Measurements from ENCODE around the gene OCA2. TPM values are rescaled to one million over a fixed set of nuclear protein-coding genes. Genes with fewer than 3 reads are reported as not detected.
"Not testable (repeated sequence)": the region's sequence is repeated elsewhere in the genome, so short reads cannot be mapped to it uniquely, and the experiment has no call there.

Gene OCA2
- total RNA-seq, 2 experiments from 2014 or later, result not detected

GRCh38 chr15:28017423-28017924, 81.6 kb downstream of the OCA2 start:
- no peaks in the 10 kb centered on the region for H3K9me3 Mint-ChIP-seq
- H3K4me1 Mint-ChIP-seq, result no peaks in the 10 kb centered on the region
- H3K4me3 Mint-ChIP-seq, result no peak overlapping the region
- H3K27me3 Mint-ChIP-seq, result no peaks in the 10 kb centered on the region
- no peaks in the 10 kb centered on the region for H3K36me3 Mint-ChIP-seq (ENCODE audit: low read depth)
- no peak for DNase-seq
- POLR2A ChIA-PET, result no interaction called here
- CTCF ChIA-PET, result no interaction called here
- no peak overlapping the region for H3K27ac Mint-ChIP-seq

GRCh38 chr15:28015855-28016254, 83.3 kb downstream of the OCA2 start:
- Mint-ChIP-seq H3K4me1 (no peaks in the 10 kb centered on the region), H3K36me3 (ENCODE audit: low read depth) (no peaks in the 10 kb centered on the region), H3K4me3 (no peak overlapping the region), H3K27ac (no peak overlapping the region), H3K9me3 (no peaks in the 10 kb centered on the region), H3K27me3 (no peaks in the 10 kb centered on the region)
- DNase-seq, result no peak
- CTCF ChIA-PET, result no interaction called here
- POLR2A ChIA-PET, result no interaction called here

- POLR2A ChIA-PET, result no interaction called here
- H3K36me3 Mint-ChIP-seq (ENCODE audit: low read depth), result no peaks in the 10 kb centered on the region
- no peaks in the 10 kb centered on the region for H3K9me3 Mint-ChIP-seq
- H3K4me3 Mint-ChIP-seq, result no peak overlapping the region
- CTCF ChIA-PET, result no interaction called here
- no peak overlapping the region for H3K27ac Mint-ChIP-seq
- no peaks in the 10 kb centered on the region for H3K27me3 Mint-ChIP-seq
- no peaks in the 10 kb centered on the region for H3K4me1 Mint-ChIP-seq
- no peak for DNase-seq
Observed at GRCh38 chr15:28014623-28015200, 84.4 kb downstream of the OCA2 start.

GRCh38 chr15:28013976-28014375, 85.1 kb downstream of the OCA2 start:
- POLR2A ChIA-PET, result no interaction called here
- no peaks in the 10 kb centered on the region for H3K27me3 Mint-ChIP-seq
- H3K36me3 Mint-ChIP-seq (ENCODE audit: low read depth), result no peaks in the 10 kb centered on the region
- no peak for DNase-seq
- H3K9me3 Mint-ChIP-seq, result no peaks in the 10 kb centered on the region
- H3K4me1 Mint-ChIP-seq, result no peaks in the 10 kb centered on the region
- no peak overlapping the region for H3K4me3 Mint-ChIP-seq
- no peak overlapping the region for H3K27ac Mint-ChIP-seq
- CTCF ChIA-PET, result no interaction called here

GRCh38 chr15:28013480-28013879, 85.6 kb downstream of the OCA2 start:
- H3K27me3 Mint-ChIP-seq, result no peaks in the 10 kb centered on the region
- ChIA-PET CTCF (no interaction called here), POLR2A (no interaction called here)
- H3K27ac Mint-ChIP-seq, result no peak overlapping the region
- H3K4me3 Mint-ChIP-seq, result no peak overlapping the region
- no peak for DNase-seq
- H3K9me3 Mint-ChIP-seq, result no peaks in the 10 kb centered on the region
- no peaks in the 10 kb centered on the region for H3K4me1 Mint-ChIP-seq
- no peaks in the 10 kb centered on the region for H3K36me3 Mint-ChIP-seq (ENCODE audit: low read depth)

GRCh38 chr15:28012231-28012630, 86.9 kb downstream of the OCA2 start:
- no peak overlapping the region for H3K27ac Mint-ChIP-seq
- ChIA-PET POLR2A (no interaction called here), CTCF (no interaction called here)

GRCh38 chr15:28008175-28008574, 90.9 kb downstream of the OCA2 start:
- H3K36me3 Mint-ChIP-seq (ENCODE audit: low read depth); CTCF ChIA-PET; H3K27me3 Mint-ChIP-seq; DNase-seq; POLR2A ChIA-PET; H3K4me1 Mint-ChIP-seq; H3K27ac Mint-ChIP-seq; H3K9me3 Mint-ChIP-seq; H3K4me3 Mint-ChIP-seq: not testable (repeated sequence)

More at GRCh38 chr15:28012231-28012630, 86.9 kb downstream of the OCA2 start:
- no peak for DNase-seq
- no peaks in the 10 kb centered on the region for H3K9me3 Mint-ChIP-seq
- H3K4me1 Mint-ChIP-seq, result no peaks in the 10 kb centered on the region
- no peaks in the 10 kb centered on the region for H3K27me3 Mint-ChIP-seq
- H3K36me3 Mint-ChIP-seq (ENCODE audit: low read depth), result no peaks in the 10 kb centered on the region
- no peak overlapping the region for H3K4me3 Mint-ChIP-seq

- Mint-ChIP-seq H3K27me3 (no peaks in the 10 kb centered on the region), H3K9me3 (no peaks in the 10 kb centered on the region), H3K4me1 (no peaks in the 10 kb centered on the region), H3K36me3 (ENCODE audit: low read depth) (no peaks in the 10 kb centered on the region), H3K4me3 (no peak overlapping the region), H3K27ac (no peak overlapping the region)
- ChIA-PET POLR2A (no interaction called here), CTCF (no interaction called here)
- no peak for DNase-seq
Observed at GRCh38 chr15:28006116-28006905, 92.8 kb downstream of the OCA2 start.

- Mint-ChIP-seq H3K4me3 (no peak overlapping the region), H3K27ac (no peak overlapping the region), H3K4me1 (no peaks in the 10 kb centered on the region), H3K27me3 (no peaks in the 10 kb centered on the region), H3K36me3 (ENCODE audit: low read depth) (no peaks in the 10 kb centered on the region), H3K9me3 (no peaks in the 10 kb centered on the region)
- CTCF ChIA-PET, result no interaction called here
- POLR2A ChIA-PET, result no interaction called here
- no peak for DNase-seq
Observed at GRCh38 chr15:28005004-28005527, 94.0 kb downstream of the OCA2 start.

GRCh38 chr15:28004143-28005003, 94.7 kb downstream of the OCA2 start:
- Mint-ChIP-seq H3K9me3 (no peaks in the 10 kb centered on the region), H3K4me3 (no peak overlapping the region), H3K4me1 (no peaks in the 10 kb centered on the region), H3K27me3 (no peaks in the 10 kb centered on the region), H3K36me3 (ENCODE audit: low read depth) (no peaks in the 10 kb centered on the region), H3K27ac (no peak overlapping the region)
- ChIA-PET CTCF (no interaction called here), POLR2A (no interaction called here)
- no peak for DNase-seq

- CTCF ChIA-PET, result no interaction called here
- Mint-ChIP-seq H3K27ac (no peak overlapping the region), H3K36me3 (ENCODE audit: low read depth) (no peaks in the 10 kb centered on the region), H3K27me3 (no peaks in the 10 kb centered on the region), H3K4me1 (no peaks in the 10 kb centered on the region), H3K9me3 (no peaks in the 10 kb centered on the region), H3K4me3 (no peak overlapping the region)
- POLR2A ChIA-PET, result no interaction called here
- no peak for DNase-seq
Observed at GRCh38 chr15:28003302-28004037, 95.6 kb downstream of the OCA2 start.

- Mint-ChIP-seq H3K4me3 (no peak overlapping the region), H3K27me3 (no peaks in the 10 kb centered on the region), H3K36me3 (ENCODE audit: low read depth) (no peaks in the 10 kb centered on the region), H3K4me1 (no peaks in the 10 kb centered on the region), H3K27ac (no peak overlapping the region), H3K9me3 (no peaks in the 10 kb centered on the region)
- ChIA-PET POLR2A (no interaction called here), CTCF (no interaction called here)
- DNase-seq, result no peak
Observed at GRCh38 chr15:28002867-28003266, 96.2 kb downstream of the OCA2 start.
